ENCODE measurements around the gene PLEKHG3. TPM values are rescaled to one million over a fixed set of nuclear protein-coding genes. Genes with fewer than 3 reads are reported as not detected.

PLEKHG3 gene
- total and polyA plus RNA-seq, 2 of the 4 experiments (the other 2 are of a cell fraction), result 8.2 to 8.4 TPM

DNA sequence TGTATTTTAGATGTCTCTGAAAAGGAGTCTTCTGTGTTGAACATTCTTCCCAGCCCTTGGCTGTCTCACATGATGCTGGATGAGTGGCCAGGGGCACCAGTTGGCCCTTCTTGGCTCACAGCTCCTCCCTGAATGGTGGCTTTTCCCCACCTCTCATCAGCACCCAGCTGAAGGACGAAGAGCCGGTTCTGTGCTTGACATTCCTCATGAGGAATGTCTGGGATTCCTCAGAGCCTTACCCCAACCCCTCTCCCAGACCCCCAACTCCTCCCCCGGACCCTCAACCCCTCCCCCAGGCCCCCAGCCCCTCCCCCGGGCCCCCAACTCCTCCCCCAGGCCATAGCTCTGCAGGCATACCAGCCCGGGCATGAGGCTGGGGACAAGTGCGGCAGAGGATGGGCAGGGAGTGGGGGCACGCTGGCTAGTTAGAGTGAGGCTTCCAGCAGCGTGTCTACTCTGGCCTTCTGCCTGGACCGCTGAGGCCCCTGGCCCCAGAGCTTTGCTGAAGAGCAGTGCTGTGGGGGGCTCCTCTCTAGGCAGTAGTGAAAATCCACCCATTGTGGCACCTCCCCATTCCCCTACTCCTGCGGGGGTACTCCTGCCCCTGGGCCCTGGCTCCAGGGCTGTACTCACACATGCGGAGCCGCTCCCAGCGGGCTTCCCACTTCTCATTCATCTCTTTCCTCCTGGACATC is 64.3 kb downstream of the PLEKHG3 start:
- intact Hi-C loops (cut with micrococcal nuclease), result no loop called here
- Histone ChIP-seq H3K18ac (ENCODE audit: low read depth, low read length) (no peak overlapping the region), H2BK15ac (ENCODE audit: low read depth, low read length) (no peak overlapping the region), H3K4me3 (ENCODE audit: insufficient read depth, low read depth, low read length) (no peak overlapping the region), H3K4me2 (ENCODE audit: low read depth, low read length) (no peak overlapping the region), H3K27me3 (ENCODE audit: control insufficient read depth, insufficient read depth, low read length) (peaks cover 26% of the 10 kb centered on the region), H4K20me1 (ENCODE audit: insufficient read depth, low read length) (no peaks in the 10 kb centered on the region), H2AK5ac (ENCODE audit: low read depth, low read length) (no peak overlapping the region), H3K27ac (ENCODE audit: insufficient read depth, low read length) (no peak overlapping the region), H4K8ac (ENCODE audit: low read depth in 2 of 2, low read length in 2 of 2) (no peak overlapping the region), H3K9me1 (ENCODE audit: insufficient read depth, low read length) (no peaks in the 10 kb centered on the region), H2AFZ (replicated peaks; ENCODE audit: low read length, poor library complexity) (no peak overlapping the region), H3K4ac (ENCODE audit: low read depth, low read length) (no peak overlapping the region), H3K36me3 (ENCODE audit: control insufficient read depth, insufficient read depth, low read length) (no peaks in the 10 kb centered on the region), H2BK120ac (ENCODE audit: low read depth, low read length) (no peak overlapping the region), H3K9me3 (ENCODE audit: control insufficient read depth, insufficient read depth, low read length) (no peaks in the 10 kb centered on the region; the same call in 1 of the 2 replicates), H4K91ac (ENCODE audit: insufficient read depth, low read depth, low read length) (no peak overlapping the region), H3K23ac (ENCODE audit: low read depth, low read length) (no peak overlapping the region), H3K79me1 (ENCODE audit: low read depth in 1 of 2, low read length in 2 of 2) (no peaks in the 10 kb centered on the region), H2BK5ac (ENCODE audit: low read depth, low read length, poor library complexity, severe bottlenecking) (no peak overlapping the region), H3K14ac (replicated peaks; ENCODE audit: low read depth, low read length) (no peak overlapping the region), H3K9ac (ENCODE audit: low read depth, low read length) (no peak overlapping the region), H2AK9ac (replicated peaks; ENCODE audit: low read depth, low read length, poor library complexity) (no peak overlapping the region), H4K5ac (ENCODE audit: low read depth, low read length) (no peak overlapping the region), H3K56ac (ENCODE audit: extremely low read depth, insufficient read depth, low read length) (no peak overlapping the region), H2BK20ac (ENCODE audit: low read depth, low read length) (no peak overlapping the region), H3K4me1 (ENCODE audit: control insufficient read depth, insufficient read depth, low read length) (peaks cover 8% of the 10 kb centered on the region)
- WGBS, 2 experiments (ENCODE audit: extremely low coverage in 2 of 2, insufficient read length in 1 of 2), result 20% methylated on average over 1 of the region's 13 CpGs; no CpG with 5 or more reads in 1 of the 2 experiments
- no peak for DNase-seq
- in situ Hi-C loops (cut with MboI; ENCODE audit: low sequenced_read_pairs), result loop anchor here (10.0 kb wide), 1 partner anchor 234 kb away; no protein-coding TSS in a partner anchor
- no peak for ATAC-seq (ENCODE audit: low read depth)
- no TSS peak for BruUV-seq (replicated peaks)
- ChIA-PET POLR2A (ENCODE audit: unreplicated experiment) (no interaction called here), CTCF (interaction anchor here (1.1 kb wide), 1 partner anchor 124 kb away, joined by 3 read pairs; no protein-coding TSS in a partner anchor)
- TF ChIP-seq CEBPB (IDR thresholded peaks at IDR 0.05; ENCODE audit: low read depth, low read length) (no peak), MAZ (IDR thresholded peaks at IDR 0.05; ENCODE audit: borderline replicate concordance, low read depth, low read length) (no peak), CHD1 (IDR thresholded peaks at IDR 0.05; ENCODE audit: low read depth, low read length) (no peak), SMC3 (IDR thresholded peaks at IDR 0.05; ENCODE audit: low read depth, low read length) (no peak), RCOR1 (IDR thresholded peaks at IDR 0.05; ENCODE audit: insufficient replicate concordance, low read length) (no peak), POLR2A (IDR thresholded peaks at IDR 0.05; ENCODE audit: low read depth, low read length) (no peak), FOS (IDR thresholded peaks at IDR 0.05; ENCODE audit: low read depth, low read length) (no peak), NFE2L2 (IDR thresholded peaks at IDR 0.05; ENCODE audit: low read depth, low read length) (no peak), MAFK (IDR thresholded peaks at IDR 0.05; ENCODE audit: low read depth, low read length) (no peak)
- dilution Hi-C loops (cut with HindIII; ENCODE audit: low sequenced_read_pairs, unreplicated experiment), result no loop called here
